H1 (cell line): ENCODE measurements around the gene COL6A3. TPM values are rescaled to one million over a fixed set of nuclear protein-coding genes. Genes with fewer than 3 reads are reported as not detected.

Experiments
- CTCF ChIA-PET: fragments of 300-600 bp; sonication (Branson Sonifier 250); formaldehyde crosslinking; loops from one replicate; lab custom pipeline; 2021; ENCODE audit not compliant: partially characterized antibody; lab: Charles Lee
- POLR2A ChIA-PET: fragments of 300-600 bp; sonication (Branson Sonifier 250); formaldehyde crosslinking; loops from one replicate; lab custom pipeline; 2021; ENCODE audit warnings: inconsistent platforms; ENCODE audit not compliant: partially characterized antibody; lab: Charles Lee
- DNase-seq, 2 experiments: peaks; one replicate each; pipeline versions ENCODE4 v3.0.0 to v3.0.0-alpha.2; 2010 to 2022; ENCODE audit warnings: low spot score in 2 of 2, low read depth in 1 of 2, mixed read lengths in 1 of 2
- FAIRE-seq: peaks from 2 replicates; lab custom pipeline; 2011; peaks lifted over from hg19 to GRCh38; lab: Jason Lieb, UNC
- H2AFZ ChIP-seq: 2 replicates; pipeline ENCODE4 v1.8.1; 2012; ENCODE audit warnings: low read length, inconsistent platforms
- H2AK5ac ChIP-seq: 2 replicates; pipeline ENCODE4 v1.6.1; 2013; ENCODE audit warnings: low read depth, low read length
- H2BK120ac ChIP-seq: replicated peaks from 2 replicates; pipeline ENCODE3; 2013; ENCODE audit warnings: low read depth, low read length, inconsistent platforms
- H2BK12ac ChIP-seq: 2 replicates; pipeline ENCODE4 v1.6.1; 2013; ENCODE audit warnings: low read depth, low read length
- H2BK15ac ChIP-seq: 2 replicates; pipeline ENCODE4 v1.6.1; 2013; ENCODE audit warnings: low read length
- H2BK20ac ChIP-seq: 2 replicates; pipeline ENCODE4 v1.6.1; 2013; ENCODE audit warnings: low read length
- H2BK5ac ChIP-seq: 2 replicates; pipeline ENCODE4 v1.6.1; 2013; ENCODE audit warnings: low read depth, low read length
- H3K14ac ChIP-seq: 2 replicates; pipeline ENCODE4 v1.6.1; 2013; ENCODE audit warnings: inconsistent platforms; ENCODE audit not compliant: insufficient read length
- H3K18ac ChIP-seq: 2 replicates; pipeline ENCODE4 v1.6.1; 2013; ENCODE audit warnings: low read length; ENCODE audit errors: extremely low read depth
- H3K23ac ChIP-seq: 2 replicates; pipeline ENCODE4 v1.6.1; 2013; ENCODE audit warnings: inconsistent platforms; ENCODE audit not compliant: insufficient read length
- H3K23me2 ChIP-seq: 2 replicates; pipeline ENCODE4 v1.6.1; 2013; ENCODE audit warnings: low read depth, low read length
- H3K27ac ChIP-seq: 2 replicates; pipeline ENCODE4 v1.6.1; 2011; ENCODE audit warnings: low read depth, low read length, inconsistent platforms
- H3K27me3 ChIP-seq, 4 experiments: replicated peaks in 1 of 4; 1 replicate in 1 of 4; 2 replicates in 3 of 4; pipeline versions ENCODE4 v1.6.1 to v1.8.1; 2011 to 2013; ENCODE audit warnings: low read length in 3 of 4, mild to moderate bottlenecking in 3 of 4, inconsistent platforms in 2 of 4, mixed read lengths in 2 of 4, moderate library complexity in 1 of 4; ENCODE audit not compliant: control insufficient read depth in 3 of 4, insufficient read depth in 3 of 4; ENCODE audit errors: extremely low read depth in 1 of 4
- H3K36me3 ChIP-seq, 4 experiments: 2 replicates each; pipeline versions ENCODE4 v1.6.1 to v1.8.1; 2011 to 2013; ENCODE audit warnings: mild to moderate bottlenecking in 4 of 4, low read length in 3 of 4, moderate library complexity in 2 of 4, control low read depth in 1 of 4, inconsistent platforms in 1 of 4; ENCODE audit not compliant: insufficient read depth in 4 of 4, control insufficient read depth in 2 of 4
- H3K4ac ChIP-seq: replicated peaks from 2 replicates; pipeline ENCODE3; 2013; ENCODE audit warnings: low read length, low read depth, mixed read lengths, inconsistent platforms; ENCODE audit not compliant: insufficient read length
- H3K4me1 ChIP-seq, 4 experiments: replicated peaks in 1 of 4; 1 replicate in 1 of 4; 2 replicates in 3 of 4; pipeline versions ENCODE4 v1.6.1 to v1.8.1; 2011 to 2013; ENCODE audit warnings: low read length in 3 of 4, inconsistent platforms in 2 of 4, mixed read lengths in 1 of 4; ENCODE audit not compliant: insufficient read depth in 4 of 4, control insufficient read depth in 3 of 4
- H3K4me2 ChIP-seq, 2 experiments: 2 replicates each; pipeline versions ENCODE4 v1.6.1 to v1.8.1; 2011 to 2013; ENCODE audit warnings: low read depth in 2 of 2, low read length in 2 of 2, control low read depth in 1 of 2, inconsistent platforms in 1 of 2, mild to moderate bottlenecking in 1 of 2; ENCODE audit not compliant: insufficient read depth in 1 of 2
- H3K4me3 ChIP-seq, 4 experiments: fragments of 200-600, 300-600 bp in 1 of 4; sonication (generic), shearing (Covaris generic), sonication (Bioruptor Twin) in 1 of 4; 2 replicates each; pipeline versions ENCODE4 v1.5.1 to v1.8.1; 2011 to 2016; ENCODE audit warnings: low read length in 4 of 4, low read depth in 3 of 4, control low read depth in 2 of 4, inconsistent platforms in 2 of 4, mild to moderate bottlenecking in 2 of 4, mixed read lengths in 1 of 4, moderate library complexity in 1 of 4; ENCODE audit not compliant: insufficient read depth in 2 of 4; ENCODE audit errors: extremely low read depth in 1 of 4
- H3K56ac ChIP-seq: replicated peaks from 2 replicates; pipeline ENCODE3; 2013; ENCODE audit warnings: low read depth, mild to moderate bottlenecking, mixed read lengths, low read length, inconsistent platforms; ENCODE audit not compliant: insufficient read length
- H3K79me1 ChIP-seq: 2 replicates; pipeline ENCODE4 v1.6.1; 2013; ENCODE audit warnings: low read depth, low read length, control low read depth
- H3K79me2 ChIP-seq, 2 experiments: 2 replicates each; pipeline versions ENCODE4 v1.6.1 to v1.8.1; 2012 to 2013; ENCODE audit warnings: low read length in 2 of 2, mild to moderate bottlenecking in 2 of 2, inconsistent platforms in 1 of 2; ENCODE audit not compliant: insufficient read depth in 2 of 2, control insufficient read depth in 1 of 2
- H3K9ac ChIP-seq, 4 experiments: replicated peaks in 1 of 4; 1 replicate in 1 of 4; 2 replicates in 3 of 4; pipeline versions ENCODE4 v1.6.1 to v1.8.1; 2011 to 2013; ENCODE audit warnings: low read depth in 3 of 4, low read length in 3 of 4, control low read depth in 2 of 4, mild to moderate bottlenecking in 2 of 4, moderate library complexity in 2 of 4, inconsistent platforms in 1 of 4; ENCODE audit errors: extremely low read depth in 1 of 4
- H3K9me3 ChIP-seq, 2 experiments: 2 replicates each; pipeline versions ENCODE4 v1.6.1 to v1.8.1; 2012 to 2013; ENCODE audit warnings: mild to moderate bottlenecking in 2 of 2, moderate library complexity in 2 of 2, control low read depth in 1 of 2, inconsistent platforms in 1 of 2, low read depth in 1 of 2, low read length in 1 of 2, mixed read lengths in 1 of 2; ENCODE audit not compliant: insufficient read depth in 2 of 2
- H4K20me1 ChIP-seq, 2 experiments: replicated peaks in 1 of 2; 2 replicates each; pipeline versions ENCODE3 to v1.8.1; 2011 to 2013; ENCODE audit warnings: inconsistent platforms in 2 of 2, low read length in 2 of 2, mild to moderate bottlenecking in 1 of 2; ENCODE audit not compliant: insufficient read depth in 2 of 2, control insufficient read depth in 1 of 2
- H4K5ac ChIP-seq: 2 replicates; pipeline ENCODE4 v1.6.1; 2013; ENCODE audit warnings: low read length, low read depth, mixed read lengths, inconsistent platforms; ENCODE audit not compliant: insufficient read length
- H4K8ac ChIP-seq: 2 replicates; pipeline ENCODE4 v1.8.0; 2013; ENCODE audit warnings: mild to moderate bottlenecking, moderate library complexity, low read length, inconsistent platforms; ENCODE audit not compliant: insufficient read depth; ENCODE audit errors: extremely low read depth
- H4K91ac ChIP-seq: replicated peaks from 2 replicates; pipeline ENCODE3; 2013; ENCODE audit warnings: low read length, mixed read lengths, inconsistent platforms; ENCODE audit not compliant: insufficient read length
- BACH1 ChIP-seq: IDR thresholded peaks from 2 replicates; pipeline ENCODE4 v1.6.1; 2012; ENCODE audit warnings: low read length, improper control_type of control experiment
- BCL11A ChIP-seq, 2 experiments: IDR thresholded peaks; one replicate each; pipeline ENCODE4 v1.6.1; 2011; ENCODE audit warnings: low read depth in 2 of 2, low read length in 2 of 2, mild to moderate bottlenecking in 2 of 2
- CTBP2 ChIP-seq: IDR thresholded peaks from 2 replicates; pipeline ENCODE4 v1.7.0; 2011; ENCODE audit warnings: borderline replicate concordance, mild to moderate bottlenecking, moderate library complexity, mixed read lengths, low read length; ENCODE audit not compliant: insufficient read depth, insufficient read length
- JUN ChIP-seq: IDR thresholded peaks from 2 replicates; pipeline ENCODE4 v1.6.1; 2011; ENCODE audit warnings: low read depth, mild to moderate bottlenecking, improper control_type of control experiment, low read length
- JUND ChIP-seq: IDR thresholded peaks from 2 replicates; pipeline ENCODE4 v1.6.1; 2011; ENCODE audit warnings: mild to moderate bottlenecking, improper control_type of control experiment, low read length
- KDM1A ChIP-seq: fragments of 200-600, 300-600 bp; sonication (generic); IDR thresholded peaks from 2 replicates; pipeline ENCODE4 v1.7.1; 2016; ENCODE audit warnings: mild to moderate bottlenecking, low read length, borderline replicate concordance
- KDM4A ChIP-seq: IDR thresholded peaks from one replicate; pipeline ENCODE4 v1.7.1; 2012; ENCODE audit warnings: low read depth, mild to moderate bottlenecking, moderate library complexity, low read length, inconsistent platforms; ENCODE audit not compliant: severe bottlenecking
- SAP30 ChIP-seq: fragments of 300-600 bp; sonication (generic); IDR thresholded peaks from 2 replicates; pipeline ENCODE4 v1.7.1; 2012; ENCODE audit warnings: low read length, moderate library complexity, mild to moderate bottlenecking, inconsistent platforms; ENCODE audit not compliant: insufficient read depth, insufficient replicate concordance
- SUZ12 ChIP-seq: fragments of 200-600 bp; sonication (generic); IDR thresholded peaks from 2 replicates; pipeline ENCODE4 v1.6.1; 2012; ENCODE audit warnings: mild to moderate bottlenecking, inconsistent platforms, low read length, moderate library complexity, mixed read lengths
- WGBS, 2 experiments: shearing (Covaris generic) in 1 of 2; methylation state at CpG; one replicate each; pipeline versions ENCODE4 v1.1.6 to v1.1.7; 2013 to 2015; ENCODE audit warnings: low lambda C conversion rate in 2 of 2, mixed read lengths in 2 of 2, inconsistent platforms in 1 of 2, low coverage in 1 of 2, missing lambda C conversion rate in 1 of 2; ENCODE audit not compliant: insufficient replicate concordance in 2 of 2, insufficient coverage in 1 of 2, insufficient read length in 1 of 2; ENCODE audit errors: extremely low coverage in 1 of 2, missing lambda C conversion rate in 1 of 2; 5-methylcytosine and 5-hydroxymethylcytosine counted together
- polyA plus RNA-seq, 7 experiments: library from polyadenylated mRNA; depleted of rRNA in 3 of 7; stranded (reverse) in 5 of 7; unstranded in 2 of 7; fragments of >200 nt in 5 of 7; fragments of 200-250 nt in 2 of 7; gene quantifications; 1 replicate in 5 of 7; 2 replicates in 1 of 7; 4 replicates in 1 of 7; pipeline versions ENCODE4 v1.2.1 to v1.2.3, GENCODE V29; 2011 to 2013; ENCODE audit warnings: missing spikeins in 2 of 7, mixed read lengths in 2 of 7
- total RNA-seq: library from RNA; stranded (reverse); fragmentation: NEBNext Ultra II Directional; extraction: Animal tissue kit (Norgen Biotek cat#: 25700); gene quantifications from 2 replicates; pipeline ENCODE4 v1.2.1, GENCODE V29; 2021

Gene COL6A3
- total and polyA plus RNA-seq, 2 of the 8 experiments (the other 6 are each of a cell fraction or from before 2014, with no cell fraction given) = 1.2 to 3.4 TPM

- WGBS, 2 experiments = 87% methylated on average over 8 of the region's 8 CpGs; no CpG with 5 or more reads in 1 of the 2 experiments
- Histone ChIP-seq H4K20me1 (no peaks in the 10 kb centered on the region), H3K9me3 (no peaks in the 10 kb centered on the region), H3K18ac (no peak overlapping the region), H3K14ac (no peak overlapping the region), H3K36me3 (no peaks in the 10 kb centered on the region), H3K4me3 (no peak overlapping the region), H2BK5ac (no peak overlapping the region), H3K23me2 (no peaks in the 10 kb centered on the region), H2AFZ (no peak overlapping the region), H2BK20ac (no peak overlapping the region), H3K4me1 (peaks cover 0 to 4% (median 0%) of the 10 kb centered on the region in 4 experiments; a peak in 2 of 7 replicates), H4K91ac (no peak overlapping the region), H2BK12ac (no peak overlapping the region), H2AK5ac (no peak overlapping the region), H4K5ac (no peak overlapping the region), H2BK120ac (no peak overlapping the region), H3K9ac (no peak overlapping the region; a peak in 1 of 7 replicates), H3K27me3 (no peaks in the 10 kb centered on the region; a peak in 1 of 7 replicates), H3K79me1 (no peaks in the 10 kb centered on the region), H3K27ac (no peak overlapping the region), H3K79me2 (no peaks in the 10 kb centered on the region), H3K4me2 (no peak overlapping the region), H3K56ac (no peak overlapping the region), H3K23ac (no peak overlapping the region), H3K4ac (no peak overlapping the region), H4K8ac (no peak overlapping the region; the same call in 1 of the 2 replicates), H2BK15ac (no peak overlapping the region)
- no peak for FAIRE-seq
- TF ChIP-seq KDM1A (no peak), JUND (no peak), SUZ12 (no peak), JUN (no peak), KDM4A (no peak), CTBP2 (no peak), SAP30 (no peak), BCL11A (IDR thresholded peaks at IDR 0.05; ENCODE audit: low read depth in 2 of 2, low read length in 2 of 2) (no peak), BACH1 (no peak)
- CTCF ChIA-PET = interaction anchor here (0.6 to 1.5 kb wide), 4 partner anchors 9 to 221 kb away, joined by 3 to 6 read pairs (median 3); no protein-coding TSS in a partner anchor
- DNase-seq = no peak
- POLR2A ChIA-PET = interaction anchor here (0.6 kb wide), 1 partner anchor 23 kb away, joined by 4 read pairs; no protein-coding TSS in a partner anchor
Observed at GRCh38 chr2:237351046-237351445, 62.9 kb downstream of the COL6A3 start.
